T-helper 9 cell (primary cell): Measurements from ENCODE around the gene ITGB7.
"Not testable (repeated sequence)": the region's sequence is repeated elsewhere in the genome, so short reads cannot be mapped to it uniquely, and the experiment has no call there.

ENCODE experiments used
- DNase-seq: peaks from one replicate; pipeline ENCODE4 v3.0.0-alpha.2; 2020

The ITGB7 gene

DNA sequence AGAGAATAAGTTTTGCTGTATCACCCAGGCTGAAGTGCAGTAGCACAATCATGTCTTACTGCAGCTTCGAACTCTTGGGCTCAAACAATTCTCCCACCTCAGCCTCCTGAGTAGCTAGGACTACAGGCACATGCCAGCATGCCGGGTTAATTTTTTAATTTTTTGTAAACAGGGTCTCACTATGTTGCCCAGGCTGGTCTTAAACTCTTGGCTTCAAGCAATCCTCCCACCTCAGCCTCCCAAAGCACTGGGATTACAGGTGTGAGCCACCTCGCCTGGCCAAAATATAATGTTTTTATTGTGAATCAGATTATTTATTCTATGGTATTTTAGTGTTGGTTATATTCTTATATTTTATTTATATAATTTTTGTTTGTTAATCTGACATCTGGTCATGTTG lies 30.3 kb downstream of the ITGB7 start:
- no peak for DNase-seq

DNA sequence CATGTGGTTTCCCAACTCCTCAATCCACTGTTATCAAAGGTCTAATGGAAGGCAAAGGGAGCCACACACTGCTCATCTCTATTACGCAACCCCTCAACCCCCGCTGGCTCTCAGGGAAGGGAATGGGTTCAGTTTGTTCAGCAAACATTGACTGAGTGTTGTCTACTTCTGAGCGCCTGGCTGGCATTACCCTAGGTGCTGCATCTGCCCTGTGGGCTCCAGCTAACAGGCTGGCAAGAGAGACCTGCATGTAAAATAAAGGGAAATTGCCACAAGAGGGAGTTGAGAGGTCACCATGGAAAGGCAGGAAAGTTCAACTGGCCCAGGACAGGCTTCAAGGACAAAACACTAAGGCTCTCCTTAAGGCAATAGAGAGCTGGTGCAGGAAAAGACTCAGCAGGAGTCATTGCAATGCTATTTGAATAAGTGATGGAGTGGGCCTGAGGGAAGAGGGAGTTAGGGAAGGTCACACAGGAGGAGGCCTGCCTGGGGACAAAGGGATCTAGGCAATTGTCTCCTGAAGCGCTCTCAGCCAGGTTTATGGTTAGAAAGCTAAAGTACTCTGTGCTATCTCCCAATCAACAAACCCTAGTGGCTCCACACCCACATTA lies 32.1 kb downstream of the ITGB7 start:
- DNase-seq = no peak

DNA sequence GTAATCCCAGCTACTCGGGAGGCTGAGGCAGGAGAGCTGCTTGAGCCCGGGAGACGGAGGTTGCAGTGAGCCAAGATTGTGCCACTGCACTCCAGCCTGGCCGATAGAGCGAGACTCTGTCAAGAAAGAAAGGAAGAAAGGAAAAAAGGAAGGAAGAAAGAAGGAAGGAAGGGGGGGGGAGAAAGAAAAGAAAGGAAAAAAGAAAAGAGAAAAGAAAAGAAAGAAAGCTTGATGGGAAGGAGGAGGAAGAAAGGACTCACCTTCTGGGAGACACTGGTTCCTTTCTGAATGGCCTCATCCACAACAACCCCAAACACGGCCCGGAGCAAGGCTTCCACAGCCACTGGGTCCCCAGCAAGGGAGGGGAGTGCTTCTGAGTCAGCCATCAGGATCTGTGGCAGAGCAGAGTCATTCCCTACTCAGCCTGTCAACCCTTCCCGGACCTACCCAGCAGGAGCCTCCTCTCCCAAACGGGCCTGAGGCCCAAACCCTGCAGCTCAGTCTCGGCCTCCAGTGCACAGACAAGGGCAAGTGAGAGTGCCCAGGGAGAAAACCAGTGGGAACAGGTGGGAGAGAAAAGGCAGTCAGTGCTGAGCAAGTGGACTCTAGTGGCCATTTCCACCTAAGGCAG lies 33.9 kb downstream of the ITGB7 start:
- no peak for DNase-seq

DNA sequence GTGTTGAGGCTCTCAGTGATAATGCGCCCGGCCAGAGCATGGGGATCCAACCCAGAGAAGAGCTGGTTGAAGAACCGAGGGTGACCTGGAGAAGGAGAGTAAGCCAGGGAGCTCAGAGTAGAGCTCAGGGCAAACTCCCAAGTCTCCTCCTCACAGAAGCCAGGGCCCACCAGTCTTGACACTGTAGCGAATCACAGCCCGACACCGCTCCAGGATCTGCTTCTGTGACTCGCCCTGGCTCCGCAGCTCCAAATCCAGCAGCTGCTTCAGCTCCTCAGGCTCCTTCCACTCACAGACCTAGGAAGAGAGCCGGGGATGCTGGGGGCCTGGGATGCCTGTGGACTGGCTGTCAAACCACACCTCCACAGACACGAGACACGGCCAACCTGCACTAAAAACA lies 34.7 kb downstream of the ITGB7 start:
- no peak for DNase-seq

DNA sequence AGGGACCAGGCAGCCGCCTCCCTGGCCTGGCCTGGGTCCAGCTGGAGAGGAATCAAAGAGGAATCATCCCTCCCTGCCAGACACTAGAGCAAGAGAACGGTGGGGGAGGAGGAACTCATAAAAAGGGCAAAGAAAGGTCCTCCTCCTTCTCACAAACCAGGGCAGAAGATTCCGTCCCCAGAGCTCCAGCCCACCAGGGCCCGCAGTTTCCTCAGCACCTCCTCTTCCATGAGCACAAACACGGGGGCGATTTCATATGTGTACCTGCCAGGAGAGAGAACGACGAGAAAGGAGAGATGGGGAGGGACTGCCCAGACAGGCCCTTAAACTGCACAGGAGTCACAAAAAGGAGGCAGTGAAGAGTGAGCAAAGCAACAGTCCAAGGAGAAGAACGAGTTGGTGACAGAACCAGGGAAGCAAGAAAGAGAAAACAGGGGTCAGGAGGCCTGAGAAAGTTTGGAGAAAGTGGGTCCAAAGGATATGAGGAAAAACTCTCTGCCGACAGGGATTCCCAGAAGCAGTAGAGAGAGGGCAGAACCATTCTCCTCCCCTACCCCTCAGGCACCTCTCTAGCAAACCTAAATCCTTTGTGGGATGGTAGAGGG lies 35.2 kb downstream of the ITGB7 start:
- no peak for DNase-seq

DNA sequence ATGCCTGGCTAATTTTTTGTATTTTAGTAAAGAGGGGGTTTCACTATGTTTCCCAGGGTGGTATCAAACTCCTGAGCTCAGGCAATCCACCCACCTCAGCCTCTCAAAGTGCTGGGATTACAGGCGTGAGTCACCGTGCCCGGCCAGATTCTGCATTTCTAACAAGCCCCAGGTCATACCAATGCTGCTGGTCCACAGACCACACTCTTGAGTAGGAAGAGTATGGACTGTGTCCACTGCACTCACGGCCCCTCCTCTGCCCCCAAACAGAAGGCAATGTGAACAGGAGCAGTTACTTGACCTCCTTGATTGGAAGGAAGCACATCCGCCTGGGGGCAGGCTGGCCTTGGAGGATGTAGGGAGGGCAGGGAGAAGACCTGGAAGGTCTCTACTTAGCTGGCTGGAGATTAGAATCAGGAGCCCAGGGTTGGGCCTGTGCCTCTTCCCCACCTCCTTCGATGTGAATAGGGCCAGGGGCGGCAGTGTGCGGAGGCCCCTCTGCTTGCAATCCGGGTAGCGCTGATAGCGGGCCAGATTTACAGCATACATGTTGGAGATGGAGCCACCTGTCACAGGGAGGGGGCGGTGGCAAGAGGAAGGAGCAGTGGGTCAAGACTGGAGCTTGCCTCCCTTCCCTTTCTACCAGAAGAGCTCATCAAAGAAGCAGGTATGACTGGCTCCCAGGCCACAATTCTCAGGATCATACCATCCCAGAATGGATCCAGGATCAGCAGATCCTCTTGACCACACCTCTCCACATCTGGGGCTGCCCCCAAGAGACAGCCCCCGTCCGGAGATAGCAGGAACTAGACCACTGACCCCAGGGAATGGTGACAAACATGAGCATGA lies 36.0 kb downstream of the ITGB7 start:
- DNase-seq = no peak

DNA sequence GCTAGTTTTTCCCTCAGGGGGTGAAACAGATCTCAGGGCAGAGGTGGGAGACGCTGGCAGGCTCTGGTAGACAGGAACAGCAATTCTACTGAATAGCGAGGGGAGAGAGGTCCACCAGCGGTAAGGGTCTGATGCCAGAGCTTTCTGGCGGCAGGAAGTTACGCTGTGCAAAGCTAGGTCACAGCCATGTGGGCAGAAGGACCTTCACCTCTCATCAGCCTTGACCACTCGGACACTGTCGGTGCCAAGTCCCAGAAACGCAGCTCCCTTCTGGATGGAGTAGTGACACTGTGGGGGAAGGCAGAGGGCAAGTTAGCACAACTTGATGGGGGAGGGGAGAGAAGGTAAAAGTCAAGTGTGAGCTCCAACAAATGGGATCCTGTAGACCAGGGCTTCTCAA lies 36.8 kb downstream of the ITGB7 start:
- no peak for DNase-seq

DNA sequence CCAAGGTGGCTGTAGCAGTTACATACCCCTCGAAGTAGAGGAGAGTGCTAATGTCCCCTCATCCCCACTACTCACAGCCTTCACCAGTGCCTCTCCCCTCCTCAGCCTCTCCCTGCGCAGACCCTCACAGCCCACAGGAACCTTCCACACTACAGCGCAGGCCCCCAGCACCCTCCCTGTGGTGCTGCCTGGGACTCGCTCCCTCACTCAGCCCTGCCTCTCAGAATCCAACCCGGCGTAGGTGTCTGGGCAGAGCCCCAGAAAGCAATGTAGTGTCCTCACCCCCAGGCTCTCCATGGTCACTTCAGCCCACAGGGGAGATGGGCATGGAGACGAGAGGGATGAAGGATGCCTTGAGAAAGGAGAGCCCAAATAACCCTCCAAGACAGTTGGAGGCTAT lies 37.4 kb downstream of the ITGB7 start:
- no peak for DNase-seq

DNA sequence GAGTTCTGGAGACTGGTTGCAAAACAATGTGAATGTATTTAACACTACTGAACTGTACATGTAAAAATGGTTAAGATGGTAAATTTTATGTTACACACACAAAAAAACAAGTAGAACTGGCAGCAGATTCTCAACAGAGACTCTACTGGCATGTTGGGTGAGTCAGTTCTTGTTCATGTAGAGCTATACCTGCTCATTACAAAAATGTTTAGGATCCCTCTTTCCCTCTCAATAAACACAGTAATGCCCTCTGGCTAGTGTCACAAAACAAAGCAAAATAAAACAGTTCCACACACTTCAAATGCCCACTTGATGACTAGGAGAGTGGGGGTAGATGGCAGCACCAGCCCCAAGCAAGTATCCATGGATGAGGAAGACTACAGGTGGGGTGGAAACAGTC lies 40.2 kb downstream of the ITGB7 start:
- no peak for DNase-seq

DNA sequence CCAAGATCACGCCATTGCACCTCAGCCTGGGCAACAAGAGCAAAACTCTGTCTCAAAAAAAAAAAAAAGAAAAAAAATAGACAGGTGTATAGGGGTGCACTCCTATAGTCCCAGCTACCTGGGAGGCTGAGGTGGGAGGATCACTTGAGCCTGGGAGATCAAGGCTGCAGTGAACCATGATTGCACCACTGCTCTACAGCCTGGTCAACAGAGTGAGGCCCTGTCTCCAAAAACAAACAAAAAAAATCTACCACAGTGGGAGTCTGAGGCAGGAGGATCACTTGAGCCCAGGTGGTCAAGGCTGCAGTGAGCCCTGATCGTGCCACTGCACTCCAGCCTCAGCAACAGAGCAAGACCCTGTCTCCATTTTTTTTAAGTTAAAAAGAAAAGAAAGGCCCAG lies 44.0 kb downstream of the ITGB7 start:
- not testable (repeated sequence) for DNase-seq

DNA sequence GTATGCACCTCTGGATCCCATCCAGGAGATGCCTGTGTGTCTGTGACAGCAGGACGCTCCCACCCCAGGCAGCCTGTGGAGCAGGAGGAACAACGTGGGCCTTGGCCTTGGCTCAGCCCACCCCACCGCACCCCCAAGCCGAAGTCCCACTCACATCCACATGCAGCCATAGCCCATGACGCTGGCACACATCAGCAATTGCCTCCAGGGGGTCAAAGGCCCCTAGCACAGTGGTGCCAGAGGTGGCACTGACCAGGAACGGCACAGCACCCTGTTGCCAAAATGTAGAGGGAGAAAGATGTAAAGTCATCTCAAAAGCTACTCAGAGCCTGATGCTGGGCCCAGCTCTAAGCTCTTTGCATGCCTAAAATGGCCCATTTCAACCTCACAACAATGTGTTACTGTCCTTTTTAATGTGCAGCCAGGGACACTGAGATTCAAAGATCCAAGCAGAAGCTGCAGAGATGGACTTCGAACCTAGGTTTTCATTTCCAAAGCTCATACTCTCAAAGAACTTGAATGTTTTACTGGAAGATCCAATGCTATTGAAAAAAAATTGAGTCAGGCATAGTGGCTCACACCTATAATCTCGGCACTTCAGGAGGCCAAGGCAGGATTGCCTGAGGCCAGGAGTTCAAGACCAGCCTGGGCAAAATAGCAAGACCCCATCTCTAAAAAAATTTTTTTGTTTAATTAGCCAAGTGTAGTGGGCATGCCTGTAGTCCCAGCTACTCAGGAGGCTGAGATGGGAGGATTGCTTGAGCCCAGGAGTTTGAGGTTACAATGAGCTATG lies 45.7 kb downstream of the ITGB7 start:
- DNase-seq = no peak

DNA sequence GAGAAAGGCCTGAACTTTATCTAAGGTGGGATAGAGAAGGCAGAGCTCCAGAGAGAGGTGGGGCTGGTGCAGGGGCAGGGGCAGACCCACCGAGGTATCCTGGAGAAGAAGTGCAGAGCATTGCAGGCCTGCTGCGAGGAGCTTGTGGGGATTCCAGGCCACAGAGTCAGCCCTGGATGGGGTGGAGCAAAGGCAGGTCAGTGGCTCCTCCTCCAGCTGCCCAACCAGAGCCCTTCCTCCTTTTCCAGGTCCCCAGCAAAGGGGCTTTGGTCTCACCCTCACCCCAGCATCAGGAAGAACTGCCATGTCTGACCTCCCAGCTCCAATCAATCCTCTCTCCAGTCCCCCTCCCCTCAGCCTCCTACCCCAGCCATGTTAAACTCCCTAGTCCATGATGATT lies 46.4 kb downstream of the ITGB7 start:
- no peak for DNase-seq

DNA sequence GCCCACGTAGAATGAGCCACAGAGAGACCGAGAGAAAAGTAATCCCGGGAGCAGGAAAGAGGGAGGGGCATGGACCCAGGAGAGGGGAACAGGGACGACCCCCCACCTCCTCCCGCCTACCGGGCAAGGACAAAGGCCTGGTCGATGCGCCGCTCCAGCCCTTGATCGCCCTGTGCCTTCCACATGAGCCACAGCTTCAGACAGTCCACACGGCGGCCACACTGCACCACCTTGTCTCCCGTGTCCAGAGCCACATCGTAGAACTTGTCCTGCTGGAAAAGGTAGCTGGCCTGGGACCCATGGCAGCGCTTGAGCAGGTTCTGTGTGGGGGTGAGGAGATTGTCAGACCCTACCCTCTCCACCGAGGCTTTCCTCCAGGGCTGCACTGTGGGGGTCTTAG lies 47.1 kb downstream of the ITGB7 start:
- no peak for DNase-seq

DNA sequence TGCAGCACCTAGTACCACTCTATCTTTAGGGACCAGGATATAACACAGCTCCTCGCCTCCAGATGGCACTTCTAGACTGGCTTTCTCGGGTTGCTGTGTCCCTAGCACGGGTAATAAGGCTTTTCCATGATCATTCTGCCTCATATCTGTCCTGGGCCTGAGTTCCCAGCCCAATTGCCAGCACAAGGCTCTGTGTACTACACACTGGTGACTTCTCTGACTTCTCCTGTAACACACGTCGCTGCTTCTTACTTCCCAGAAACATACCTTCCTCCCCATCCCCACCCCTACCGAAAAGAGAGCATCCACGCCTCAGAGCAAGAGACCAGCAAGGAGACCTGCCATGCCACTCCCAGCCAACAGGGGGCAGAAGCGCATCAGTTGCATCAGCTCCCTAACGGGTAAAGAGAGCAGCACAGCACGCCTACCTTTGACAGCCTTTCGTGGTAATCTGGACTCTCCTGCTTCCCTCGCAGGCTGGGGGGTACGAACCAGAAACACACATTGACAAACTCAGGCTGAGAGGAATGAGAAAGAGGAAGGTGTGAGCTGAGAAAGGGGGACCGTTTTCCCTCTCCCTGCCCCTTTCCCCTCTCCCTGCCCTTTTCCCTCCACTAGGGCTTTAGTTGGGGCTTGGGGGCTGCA lies 47.7 kb downstream of the ITGB7 start:
- DNase-seq = peak; percentile 89

DNA sequence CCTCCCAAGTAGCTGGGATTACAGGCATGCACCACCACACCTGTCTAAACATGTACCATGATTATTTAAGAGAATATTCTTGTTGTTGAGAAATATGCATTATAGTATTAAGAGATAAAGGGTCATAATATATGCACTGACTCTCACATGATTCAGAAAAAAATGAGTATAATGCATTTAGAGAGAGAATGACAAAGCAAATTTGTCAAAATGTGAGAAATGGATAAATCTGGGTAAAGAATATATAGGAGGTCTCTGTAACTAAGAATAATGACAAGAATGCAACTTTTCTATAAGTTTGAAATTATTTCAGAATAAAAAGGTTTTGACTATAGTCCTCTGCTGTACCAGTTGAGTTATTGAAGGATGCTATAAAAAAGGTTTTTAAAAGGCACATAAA lies 54.7 kb downstream of the ITGB7 start:
- DNase-seq = no peak

DNA sequence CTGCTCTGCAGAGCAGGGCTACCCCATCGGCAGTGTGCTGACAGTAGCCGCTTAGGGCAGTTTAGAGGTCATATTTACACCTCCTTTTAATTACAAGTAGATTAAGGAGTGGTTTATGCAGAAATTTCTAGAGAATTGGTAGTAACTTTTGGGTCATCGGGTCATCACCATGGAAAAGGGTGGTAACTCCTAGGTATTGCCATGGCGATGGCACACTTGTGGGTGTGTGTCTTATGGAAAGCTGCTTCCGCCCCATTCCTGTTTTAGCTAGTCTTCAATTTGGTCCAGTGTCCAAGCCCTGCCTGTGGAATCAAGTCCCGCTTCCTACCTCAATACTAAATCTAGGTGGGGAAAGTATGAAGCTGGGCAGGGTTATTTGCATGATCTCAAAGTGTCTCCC lies 56.0 kb downstream of the ITGB7 start:
- DNase-seq = no peak

DNA sequence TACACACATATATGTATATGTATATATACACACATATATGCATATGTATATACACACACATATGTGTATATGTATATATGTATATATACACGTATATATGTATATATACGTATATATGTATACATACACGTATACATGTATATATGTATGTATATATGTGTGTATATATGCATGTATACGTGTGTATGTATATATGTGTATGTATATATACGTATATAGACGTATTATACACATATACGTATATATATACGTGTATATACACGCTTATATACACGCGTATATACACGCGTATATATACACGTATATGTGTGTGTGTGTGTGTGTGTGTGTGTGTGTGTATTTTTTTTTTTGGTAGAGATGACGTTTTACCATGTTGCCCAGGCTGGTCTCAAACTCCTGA lies 59.4 kb downstream of the ITGB7 start:
- no peak for DNase-seq

DNA sequence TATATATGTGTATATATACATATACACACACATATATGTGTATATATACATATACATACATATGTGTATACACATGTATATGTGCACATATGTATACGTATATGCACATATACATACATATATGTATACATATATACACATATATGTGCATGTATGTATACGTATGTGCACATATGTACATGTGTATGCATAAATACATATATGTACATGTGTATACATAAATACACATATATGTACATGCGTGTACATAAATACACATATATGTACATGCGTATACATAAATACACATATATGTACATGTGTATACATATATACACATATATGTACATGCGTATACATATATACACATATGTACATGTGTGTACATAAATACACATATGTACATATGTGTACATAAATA lies 59.9 kb downstream of the ITGB7 start:
- DNase-seq = no peak

DNA sequence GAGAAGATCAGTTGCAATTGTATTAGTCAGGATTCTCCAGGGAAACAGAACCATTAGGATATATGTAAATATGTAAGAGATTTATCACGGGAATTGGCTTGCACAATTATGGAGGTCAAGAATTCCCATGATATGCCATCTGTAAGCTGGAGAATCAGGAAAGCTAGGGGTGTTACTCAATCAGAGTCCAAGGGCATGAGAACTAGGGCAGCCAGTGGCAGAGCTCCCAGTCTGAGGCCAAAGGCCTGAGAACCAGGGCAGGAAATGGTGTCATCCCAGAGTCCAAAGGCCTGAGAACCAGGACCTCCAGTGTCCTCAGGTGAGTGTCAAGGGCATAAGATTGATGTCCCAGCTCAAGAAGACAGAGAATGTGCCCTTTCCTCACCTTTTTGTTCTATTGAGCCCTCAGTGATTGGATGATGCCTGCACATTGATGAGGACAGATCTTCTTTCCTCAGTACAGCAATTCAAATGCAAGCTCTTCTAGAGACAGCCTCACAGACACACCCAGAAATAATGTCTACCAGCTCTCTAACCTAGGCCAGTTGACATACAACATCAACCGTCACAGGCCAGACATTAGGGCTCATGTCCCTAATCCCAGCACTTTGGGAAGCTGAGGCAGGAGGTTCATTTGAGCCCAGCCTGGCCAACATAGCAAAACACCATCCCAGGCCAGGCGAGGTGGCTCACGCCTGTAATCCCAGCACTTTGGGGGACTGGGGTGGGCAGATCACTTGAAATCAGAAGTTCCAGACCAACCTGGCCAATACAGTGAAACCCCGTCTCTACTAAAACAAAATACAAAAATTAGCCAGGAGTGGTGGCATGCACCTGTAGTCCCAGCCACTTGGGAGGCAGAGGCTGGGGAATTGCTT lies 61.4 kb downstream of the ITGB7 start:
- DNase-seq = no peak

DNA sequence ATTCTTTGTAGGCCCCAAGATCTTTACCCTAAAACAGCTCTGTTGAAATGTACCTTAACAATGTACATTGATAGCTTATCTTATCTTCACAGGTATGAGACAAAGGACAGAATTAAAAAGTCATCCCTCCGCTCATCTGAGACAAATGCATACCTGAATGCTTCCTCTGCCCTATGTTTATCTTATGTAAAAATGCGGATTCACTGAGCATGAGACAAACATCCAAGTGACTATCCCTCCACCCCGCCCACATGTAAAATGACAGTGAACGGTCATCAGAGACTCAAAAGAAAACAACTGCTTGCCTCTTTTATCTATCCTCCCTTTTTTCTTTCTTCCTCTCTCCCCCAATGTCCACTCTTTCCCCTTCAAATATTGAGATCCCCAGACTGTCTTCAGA lies 63.7 kb downstream of the ITGB7 start:
- no peak for DNase-seq
